KMS-11 (cell line): ENCODE measurements around the gene ABHD17B.

ENCODE experiments used
- H2AFZ ChIP-seq: fragments of 200-600 bp; sonication (generic); 2 replicates; pipeline ENCODE4 v1.6.1; 2016; ENCODE audit warnings: antibody characterized with exemption, mixed run types, low read depth
- H3K27ac ChIP-seq: fragments of 200-600 bp; sonication (generic); 2 replicates; pipeline ENCODE4 v1.6.1; 2016; ENCODE audit warnings: mild to moderate bottlenecking, mixed run types
- H3K27me3 ChIP-seq: fragments of 200-600 bp; sonication (generic); 2 replicates; pipeline ENCODE4 v1.6.1; 2017; ENCODE audit warnings: mild to moderate bottlenecking, low read depth, mixed run types, moderate library complexity; ENCODE audit not compliant: insufficient read depth
- H3K36me3 ChIP-seq: fragments of 200-600 bp; sonication (generic); 2 replicates; pipeline ENCODE4 v1.6.1; 2017; ENCODE audit warnings: mild to moderate bottlenecking, mixed run types; ENCODE audit not compliant: insufficient read depth
- H3K4me1 ChIP-seq: fragments of 200-600 bp; sonication (generic); 2 replicates; pipeline ENCODE4 v1.6.1; 2016; ENCODE audit warnings: mild to moderate bottlenecking, low read depth, mixed run types; ENCODE audit not compliant: poor library complexity, severe bottlenecking
- H3K4me2 ChIP-seq: fragments of 200-600 bp; sonication (generic); 2 replicates; pipeline ENCODE4 v1.7.0; 2016; ENCODE audit warnings: mild to moderate bottlenecking, mixed run types
- H3K4me3 ChIP-seq: fragments of 200-600 bp; sonication (generic); IDR thresholded peaks from 2 replicates; pipeline ENCODE4 v1.6.1; 2017; ENCODE audit warnings: low read depth, low read length, mixed read lengths; ENCODE audit not compliant: insufficient read depth
- H3K79me2 ChIP-seq: fragments of 200-600 bp; sonication (generic); 2 replicates; pipeline ENCODE4 v1.6.1; 2016; ENCODE audit warnings: low read depth, mixed run types; ENCODE audit not compliant: insufficient read depth
- H3K9ac ChIP-seq: fragments of 200-600 bp; sonication (generic); 2 replicates; pipeline ENCODE4 v1.6.1; 2016; ENCODE audit warnings: mild to moderate bottlenecking, mixed run types
- H4K20me1 ChIP-seq: fragments of 200-600 bp; sonication (generic); 2 replicates; pipeline ENCODE4 v1.6.1; 2016; ENCODE audit warnings: mild to moderate bottlenecking, mixed run types; ENCODE audit not compliant: insufficient read depth
- TF ChIP-seq, protein P1 (sequence below): fragments of 200-600 bp; sonication (generic); conservative IDR thresholded peaks from 2 replicates; pipeline ENCODE4 v1.6.1; 2017; ENCODE audit warnings: low read depth, mild to moderate bottlenecking, antibody characterized with exemption, low read length, moderate library complexity, mixed read lengths

The ABHD17B gene

DNA sequence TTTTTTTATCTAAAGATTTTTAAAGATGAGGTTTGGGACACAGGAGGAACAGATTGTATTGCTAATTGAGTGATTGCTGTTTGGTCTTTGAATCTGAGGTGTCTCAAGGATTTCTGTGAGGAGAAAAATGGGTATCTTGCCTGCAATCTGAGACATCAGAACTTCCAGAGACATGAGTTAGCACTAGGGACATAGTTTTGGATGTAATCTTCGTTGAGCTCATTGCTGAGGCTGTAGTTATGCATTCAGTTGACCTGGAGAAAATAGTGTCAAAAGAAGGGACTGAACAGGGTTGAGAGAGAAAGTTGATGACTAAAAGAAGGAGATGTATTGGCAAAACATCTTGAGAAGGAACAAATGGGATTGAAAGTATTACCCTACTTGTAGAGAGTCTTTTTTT lies 25.1 kb upstream of the ABHD17B start:
- Histone ChIP-seq H3K27ac (no peak overlapping the region), H3K79me2 (peaks cover 13% of the 10 kb centered on the region; the same call in 1 of the 2 replicates), H3K4me1 (no peaks in the 10 kb centered on the region), H3K9ac (no peak overlapping the region), H2AFZ (no peak overlapping the region), H3K4me2 (no peak overlapping the region), H3K27me3 (no peaks in the 10 kb centered on the region), H3K36me3 (no peaks in the 10 kb centered on the region), H4K20me1 (no peaks in the 10 kb centered on the region), H3K4me3 (no peak overlapping the region)
- TF ChIP-seq, protein P1, sequence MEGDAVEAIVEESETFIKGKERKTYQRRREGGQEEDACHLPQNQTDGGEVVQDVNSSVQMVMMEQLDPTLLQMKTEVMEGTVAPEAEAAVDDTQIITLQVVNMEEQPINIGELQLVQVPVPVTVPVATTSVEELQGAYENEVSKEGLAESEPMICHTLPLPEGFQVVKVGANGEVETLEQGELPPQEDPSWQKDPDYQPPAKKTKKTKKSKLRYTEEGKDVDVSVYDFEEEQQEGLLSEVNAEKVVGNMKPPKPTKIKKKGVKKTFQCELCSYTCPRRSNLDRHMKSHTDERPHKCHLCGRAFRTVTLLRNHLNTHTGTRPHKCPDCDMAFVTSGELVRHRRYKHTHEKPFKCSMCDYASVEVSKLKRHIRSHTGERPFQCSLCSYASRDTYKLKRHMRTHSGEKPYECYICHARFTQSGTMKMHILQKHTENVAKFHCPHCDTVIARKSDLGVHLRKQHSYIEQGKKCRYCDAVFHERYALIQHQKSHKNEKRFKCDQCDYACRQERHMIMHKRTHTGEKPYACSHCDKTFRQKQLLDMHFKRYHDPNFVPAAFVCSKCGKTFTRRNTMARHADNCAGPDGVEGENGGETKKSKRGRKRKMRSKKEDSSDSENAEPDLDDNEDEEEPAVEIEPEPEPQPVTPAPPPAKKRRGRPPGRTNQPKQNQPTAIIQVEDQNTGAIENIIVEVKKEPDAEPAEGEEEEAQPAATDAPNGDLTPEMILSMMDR, result no peak

DNA sequence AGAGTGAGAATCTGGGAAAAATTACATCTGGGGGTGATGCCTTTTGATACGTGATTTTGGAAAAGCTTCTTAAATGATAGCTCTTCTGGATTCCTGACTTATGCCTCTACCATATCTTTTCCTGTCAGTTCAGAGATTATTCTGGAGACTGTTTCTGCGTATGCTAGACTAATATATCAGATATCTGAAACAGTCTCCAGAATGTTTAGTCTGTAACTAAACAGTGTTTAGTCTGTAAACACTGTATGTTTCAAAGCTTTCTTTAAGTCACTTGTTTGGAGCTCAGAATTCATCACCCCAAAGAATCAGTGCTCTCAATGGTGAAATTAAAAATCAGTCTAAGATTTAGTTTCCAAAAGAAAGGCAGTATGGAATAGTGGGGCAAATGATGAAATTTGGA lies 20.2 kb upstream of the ABHD17B start:
- TF ChIP-seq, protein P1, result no peak
- Histone ChIP-seq H3K4me3 (no peak overlapping the region), H3K4me1 (peaks cover 16% of the 10 kb centered on the region), H2AFZ (no peak overlapping the region), H3K36me3 (no peaks in the 10 kb centered on the region), H4K20me1 (no peaks in the 10 kb centered on the region), H3K27me3 (no peaks in the 10 kb centered on the region), H3K27ac (no peak overlapping the region), H3K4me2 (no peak overlapping the region), H3K79me2 (no peaks in the 10 kb centered on the region), H3K9ac (no peak overlapping the region)

DNA sequence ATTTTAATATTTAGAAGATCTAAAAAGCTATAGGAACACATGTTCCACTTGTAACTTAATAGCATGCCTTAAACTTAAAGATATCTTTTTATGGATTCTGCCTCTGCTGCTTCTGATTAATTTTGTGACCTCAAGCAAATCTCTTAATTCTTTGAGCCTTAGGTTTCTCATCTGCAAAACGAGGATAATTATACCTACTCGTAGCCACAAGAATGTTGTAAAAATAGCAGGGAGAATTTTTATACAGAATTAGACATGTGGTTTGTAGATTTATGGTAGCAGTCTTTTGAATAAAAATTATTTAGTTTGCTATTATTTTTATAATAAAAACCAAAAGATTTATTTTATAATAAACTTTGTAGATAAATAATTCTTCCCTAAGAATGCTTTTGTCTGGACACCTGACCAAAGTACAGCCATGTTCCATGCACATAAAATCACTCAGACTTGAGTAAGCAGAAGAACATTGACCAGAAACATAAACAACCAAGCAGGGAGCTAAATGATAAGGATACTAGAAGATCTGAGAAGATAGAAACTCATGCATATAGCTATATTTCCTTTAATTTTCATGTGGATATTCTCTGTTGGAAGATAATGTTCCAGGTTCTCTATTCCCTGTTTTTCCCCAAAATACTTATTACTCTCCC lies 18.9 kb upstream of the ABHD17B start:
- no peak overlapping the region for H3K9ac ChIP-seq

DNA sequence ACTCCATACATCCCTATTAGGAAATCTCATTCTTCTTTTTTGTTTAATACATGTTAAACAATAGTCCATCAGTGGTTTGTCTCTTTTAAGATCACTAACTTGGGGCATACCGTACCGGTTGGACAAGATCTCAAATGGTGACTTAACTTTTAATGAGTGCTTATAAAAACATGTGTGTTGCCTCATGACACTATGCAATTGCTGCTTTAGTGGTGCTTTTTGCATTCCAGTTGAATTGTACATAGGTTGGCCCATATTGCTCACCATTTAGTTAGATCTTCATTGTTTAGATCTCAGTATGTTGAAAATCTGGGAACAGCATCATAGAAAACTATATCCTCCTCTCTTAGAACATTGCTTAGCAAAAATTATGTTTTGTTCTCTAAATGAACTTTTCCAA lies 18.2 kb upstream of the ABHD17B start:
- no peaks in the 10 kb centered on the region for H3K27me3 ChIP-seq
- H3K9ac ChIP-seq, result no peak overlapping the region
- H3K4me2 ChIP-seq, result no peak overlapping the region
- 0 out of 2 replicates have a peak, but pooled peaks cover 3% of the 10 kb centered on the region for H3K79me2 ChIP-seq
- no peak overlapping the region for H3K27ac ChIP-seq
- no peaks in the 10 kb centered on the region for H4K20me1 ChIP-seq
- TF ChIP-seq, protein P1, result no peak
- H3K36me3 ChIP-seq, result no peaks in the 10 kb centered on the region
- no peak overlapping the region for H2AFZ ChIP-seq
- H3K4me3 ChIP-seq, result no peak overlapping the region
- H3K4me1 ChIP-seq, result peaks cover 16% of the 10 kb centered on the region

More for the DNA sequence above, 18.9 kb upstream of the ABHD17B start:
- 0 out of 2 replicates have a peak, but pooled peaks cover 3% of the 10 kb centered on the region for H3K79me2 ChIP-seq
- TF ChIP-seq, protein P1, result no peak
- H3K4me2 ChIP-seq, result no peak overlapping the region
- no peak overlapping the region for H3K4me3 ChIP-seq
- H3K36me3 ChIP-seq, result no peaks in the 10 kb centered on the region
- no peaks in the 10 kb centered on the region for H3K27me3 ChIP-seq
- peaks cover 16% of the 10 kb centered on the region for H3K4me1 ChIP-seq
- no peaks in the 10 kb centered on the region for H4K20me1 ChIP-seq
- no peak overlapping the region for H2AFZ ChIP-seq
- H3K27ac ChIP-seq, result no peak overlapping the region
